Measurements from ENCODE around the gene TSPAN15.
"Not testable (repeated sequence)": the region's sequence is repeated elsewhere in the genome, so short reads cannot be mapped to it uniquely, and the experiment has no call there.

The TSPAN15 gene

GRCh38 chr10:69516796-69517195 is 65.5 kb downstream of the TSPAN15 start:
- ChIA-PET POLR2A (interaction anchor here (1.1 kb wide), 1 partner anchor 118 kb away, joined by 3 read pairs; no protein-coding TSS in a partner anchor), CTCF (interaction anchor here (1.7 to 4.0 kb wide), 2 partner anchors 109 to 120 kb away, joined by 6 to 57 read pairs; no protein-coding TSS in a partner anchor)
- DNase-seq (ENCODE audit: extremely low spot score): no peak

GRCh38 chr10:69517271-69517848 is 66.1 kb downstream of the TSPAN15 start:
- POLR2A ChIA-PET: interaction anchor here (1.1 kb wide), 1 partner anchor 118 kb away, joined by 3 read pairs; no protein-coding TSS in a partner anchor
- TF ChIP-seq ELF4 (IDR thresholded peaks at IDR 0.05) (no peak), ARNT (IDR thresholded peaks at IDR 0.05) (no peak), FOXA1 (IDR thresholded peaks at IDR 0.05) (no peak), LEF1 (IDR thresholded peaks at IDR 0.05; ENCODE audit: borderline replicate concordance) (no peak), FOXK2 (IDR thresholded peaks at IDR 0.05) (no peak), BHLHE40 (IDR thresholded peaks at IDR 0.05; ENCODE audit: borderline replicate concordance) (no peak), CTBP1 (IDR thresholded peaks at IDR 0.05; ENCODE audit: borderline replicate concordance) (no peak), ZNF384 (IDR thresholded peaks at IDR 0.05) (no peak), HDGF (IDR thresholded peaks at IDR 0.05; ENCODE audit: borderline replicate concordance) (no peak), SP1 (IDR thresholded peaks at IDR 0.05) (no peak), TARDBP (IDR thresholded peaks at IDR 0.05) (no peak), FOXM1 (IDR thresholded peaks at IDR 0.05; ENCODE audit: borderline replicate concordance) (no peak), L3MBTL2 (conservative IDR thresholded peaks at IDR 0.05) (no peak), NFRKB (IDR thresholded peaks at IDR 0.05) (no peak), PKNOX1 (IDR thresholded peaks at IDR 0.05) (no peak), SUZ12 (IDR thresholded peaks at IDR 0.05) (no peak)
- DNase-seq (ENCODE audit: extremely low spot score): no peak
- CTCF ChIA-PET: interaction anchor here (4.0 kb wide), 1 partner anchor 119 kb away, joined by 57 read pairs; no protein-coding TSS in a partner anchor

More at GRCh38 chr10:69516796-69517195, 65.5 kb downstream of the TSPAN15 start:
- TF ChIP-seq NFRKB (IDR thresholded peaks at IDR 0.05) (no peak), BHLHE40 (IDR thresholded peaks at IDR 0.05; ENCODE audit: borderline replicate concordance) (no peak), FOXK2 (IDR thresholded peaks at IDR 0.05) (no peak), PKNOX1 (IDR thresholded peaks at IDR 0.05) (no peak), CTBP1 (IDR thresholded peaks at IDR 0.05; ENCODE audit: borderline replicate concordance) (no peak), LEF1 (IDR thresholded peaks at IDR 0.05; ENCODE audit: borderline replicate concordance) (no peak), ZNF384 (IDR thresholded peaks at IDR 0.05) (no peak), ARNT (IDR thresholded peaks at IDR 0.05) (no peak), L3MBTL2 (conservative IDR thresholded peaks at IDR 0.05) (no peak), SUZ12 (IDR thresholded peaks at IDR 0.05) (no peak), FOXA1 (IDR thresholded peaks at IDR 0.05) (no peak), HDGF (IDR thresholded peaks at IDR 0.05; ENCODE audit: borderline replicate concordance) (no peak), FOXM1 (IDR thresholded peaks at IDR 0.05; ENCODE audit: borderline replicate concordance) (no peak), SP1 (IDR thresholded peaks at IDR 0.05) (no peak)

- no peak for DNase-seq (ENCODE audit: extremely low spot score)
- ChIA-PET POLR2A (no interaction called here), CTCF (interaction anchor here (0.6 to 1.0 kb wide), 2 partner anchors 13 to 109 kb away, joined by 3 to 4 read pairs; no protein-coding TSS in a partner anchor)
- TF ChIP-seq L3MBTL2 (conservative IDR thresholded peaks at IDR 0.05): no peak
- no peak for TF ChIP-seq FOXM1 (IDR thresholded peaks at IDR 0.05; ENCODE audit: borderline replicate concordance)
- no peak for TF ChIP-seq ARNT (IDR thresholded peaks at IDR 0.05)
- no peak for TF ChIP-seq SUZ12 (IDR thresholded peaks at IDR 0.05)
- no peak for TF ChIP-seq FOXK2 (IDR thresholded peaks at IDR 0.05)
- TF ChIP-seq TARDBP (IDR thresholded peaks at IDR 0.05): no peak
- TF ChIP-seq LEF1 (IDR thresholded peaks at IDR 0.05; ENCODE audit: borderline replicate concordance): no peak
- TF ChIP-seq PKNOX1 (IDR thresholded peaks at IDR 0.05): no peak
- TF ChIP-seq ELF4 (IDR thresholded peaks at IDR 0.05): no peak
- TF ChIP-seq FOXA1 (IDR thresholded peaks at IDR 0.05): no peak
- no peak for TF ChIP-seq BHLHE40 (IDR thresholded peaks at IDR 0.05; ENCODE audit: borderline replicate concordance)
- TF ChIP-seq ZNF384 (IDR thresholded peaks at IDR 0.05): no peak
- TF ChIP-seq SP1 (IDR thresholded peaks at IDR 0.05): no peak
- no peak for TF ChIP-seq NFRKB (IDR thresholded peaks at IDR 0.05)
- no peak for TF ChIP-seq CTBP1 (IDR thresholded peaks at IDR 0.05; ENCODE audit: borderline replicate concordance)
- no peak for TF ChIP-seq HDGF (IDR thresholded peaks at IDR 0.05; ENCODE audit: borderline replicate concordance)
These were observed 76.7 kb downstream of the TSPAN15 start for GRCh38 chr10:69527961-69528360.

- DNase-seq (ENCODE audit: extremely low spot score): no peak
- CTCF ChIA-PET: no interaction called here
- TF ChIP-seq HDGF (IDR thresholded peaks at IDR 0.05; ENCODE audit: borderline replicate concordance) (no peak), L3MBTL2 (conservative IDR thresholded peaks at IDR 0.05) (no peak), FOXM1 (IDR thresholded peaks at IDR 0.05; ENCODE audit: borderline replicate concordance) (no peak), ARNT (IDR thresholded peaks at IDR 0.05) (no peak), FOXA1 (IDR thresholded peaks at IDR 0.05) (no peak), SP1 (IDR thresholded peaks at IDR 0.05) (no peak), LEF1 (IDR thresholded peaks at IDR 0.05; ENCODE audit: borderline replicate concordance) (no peak), SUZ12 (IDR thresholded peaks at IDR 0.05) (no peak), BHLHE40 (IDR thresholded peaks at IDR 0.05; ENCODE audit: borderline replicate concordance) (no peak), PKNOX1 (IDR thresholded peaks at IDR 0.05) (no peak), FOXK2 (IDR thresholded peaks at IDR 0.05) (no peak), ZNF384 (IDR thresholded peaks at IDR 0.05) (no peak), CTBP1 (IDR thresholded peaks at IDR 0.05; ENCODE audit: borderline replicate concordance) (no peak), NFRKB (IDR thresholded peaks at IDR 0.05) (no peak), ELF4 (IDR thresholded peaks at IDR 0.05) (no peak)
- POLR2A ChIA-PET: no interaction called here
These were observed 82.4 kb downstream of the TSPAN15 start for GRCh38 chr10:69533658-69534057.

GRCh38 chr10:69536521-69536920 is 85.3 kb downstream of the TSPAN15 start:
- POLR2A ChIA-PET; CTCF ChIA-PET; DNase-seq (ENCODE audit: extremely low spot score): not testable (repeated sequence)

Measured in HEK293T (cell line).